ENCODE measurements around the gene SGCD.

The SGCD gene

GRCh38 chr5:156326718-156327259, at the start of gene SGCD:
TSS of gene SGCD (plus strand) at chr5:156327164.
- H3K27me3 Mint-ChIP-seq (ENCODE audit: low read depth) = peaks cover 8% of the 10 kb centered on the region
- H3K36me3 Mint-ChIP-seq (ENCODE audit: low read depth) = no peaks in the 10 kb centered on the region
- H3K4me3 Mint-ChIP-seq = no peak within 1 kb of the TSS
- DNase-seq (ENCODE audit: low spot score) = no peak
- no peaks in the 10 kb centered on the region for H3K9me3 Mint-ChIP-seq
- H3K27ac Mint-ChIP-seq = no peak within 1 kb of the TSS
- no peaks in the 10 kb centered on the region for H3K4me1 Mint-ChIP-seq (ENCODE audit: low read depth)

- H3K27me3 Mint-ChIP-seq (ENCODE audit: low read depth) = no peaks in the 10 kb centered on the region
- no peaks in the 10 kb centered on the region for H3K36me3 Mint-ChIP-seq (ENCODE audit: low read depth)
- DNase-seq (ENCODE audit: low spot score) = no peak
- H3K4me3 Mint-ChIP-seq = no peak overlapping the region
- H3K27ac Mint-ChIP-seq = no peak overlapping the region
- no peaks in the 10 kb centered on the region for H3K4me1 Mint-ChIP-seq (ENCODE audit: low read depth)
- H3K9me3 Mint-ChIP-seq = no peaks in the 10 kb centered on the region
Observed at GRCh38 chr5:156277290-156277689, 49.7 kb upstream of the SGCD start.

- no peaks in the 10 kb centered on the region for H3K4me1 Mint-ChIP-seq (ENCODE audit: low read depth)
- no peaks in the 10 kb centered on the region for H3K36me3 Mint-ChIP-seq (ENCODE audit: low read depth)
- H3K27ac Mint-ChIP-seq = no peak overlapping the region
- no peak for DNase-seq (ENCODE audit: low spot score)
- no peaks in the 10 kb centered on the region for H3K27me3 Mint-ChIP-seq (ENCODE audit: low read depth)
- H3K9me3 Mint-ChIP-seq = no peaks in the 10 kb centered on the region
- H3K4me3 Mint-ChIP-seq = no peak overlapping the region
Observed at GRCh38 chr5:156295431-156295830, 31.5 kb upstream of the SGCD start.

- no peaks in the 10 kb centered on the region for H3K27me3 Mint-ChIP-seq (ENCODE audit: low read depth)
- no peak overlapping the region for H3K27ac Mint-ChIP-seq
- H3K4me3 Mint-ChIP-seq = no peak overlapping the region
- no peaks in the 10 kb centered on the region for H3K9me3 Mint-ChIP-seq
- no peaks in the 10 kb centered on the region for H3K36me3 Mint-ChIP-seq (ENCODE audit: low read depth)
- no peaks in the 10 kb centered on the region for H3K4me1 Mint-ChIP-seq (ENCODE audit: low read depth)
- DNase-seq (ENCODE audit: low spot score) = no peak
Observed at GRCh38 chr5:156310115-156310514, 16.8 kb upstream of the SGCD start.

DNA sequence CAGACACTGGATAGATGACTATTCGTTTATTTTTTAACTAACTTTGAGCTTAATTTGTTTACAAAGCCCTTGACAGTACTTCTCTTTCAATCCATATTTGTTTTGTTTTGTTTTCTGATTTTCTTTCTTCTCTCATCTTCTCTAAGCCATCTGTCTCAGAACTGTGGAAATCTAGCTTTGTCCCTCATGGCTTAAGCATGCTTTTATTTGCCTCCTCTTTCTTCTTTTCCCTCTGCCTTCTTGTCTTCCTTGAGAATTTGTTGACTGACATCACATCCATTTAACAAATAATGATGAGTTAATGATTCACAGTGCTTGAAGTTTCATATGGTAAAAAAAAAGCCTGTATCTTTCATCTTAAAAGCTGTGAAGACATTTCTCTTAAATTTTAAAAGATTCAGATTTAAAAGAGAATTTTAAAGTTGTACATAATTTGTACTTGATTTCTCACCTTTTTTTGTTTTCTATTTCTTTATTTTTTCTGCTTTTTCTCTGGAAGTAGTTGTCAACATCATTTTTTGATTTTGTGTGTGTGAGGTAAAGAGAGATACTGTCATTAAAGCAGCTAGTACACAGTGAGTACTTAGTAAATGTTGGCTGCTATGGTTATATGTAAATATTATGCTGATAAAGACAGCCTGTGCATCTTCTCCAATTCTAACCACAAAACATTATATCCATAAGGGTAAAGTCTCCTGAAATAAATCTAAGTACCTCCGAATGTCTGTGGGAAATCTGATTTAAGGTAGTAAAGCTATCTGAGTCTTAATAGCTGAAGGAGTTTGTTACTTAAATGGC, 13.9 kb upstream of the SGCD start:
- Mint-ChIP-seq H3K9me3 (no peaks in the 10 kb centered on the region), H3K27me3 (ENCODE audit: low read depth) (no peaks in the 10 kb centered on the region), H3K4me1 (ENCODE audit: low read depth) (no peaks in the 10 kb centered on the region), H3K4me3 (no peak overlapping the region), H3K27ac (no peak overlapping the region), H3K36me3 (ENCODE audit: low read depth) (no peaks in the 10 kb centered on the region)
- no peak for DNase-seq (ENCODE audit: low spot score)

DNA sequence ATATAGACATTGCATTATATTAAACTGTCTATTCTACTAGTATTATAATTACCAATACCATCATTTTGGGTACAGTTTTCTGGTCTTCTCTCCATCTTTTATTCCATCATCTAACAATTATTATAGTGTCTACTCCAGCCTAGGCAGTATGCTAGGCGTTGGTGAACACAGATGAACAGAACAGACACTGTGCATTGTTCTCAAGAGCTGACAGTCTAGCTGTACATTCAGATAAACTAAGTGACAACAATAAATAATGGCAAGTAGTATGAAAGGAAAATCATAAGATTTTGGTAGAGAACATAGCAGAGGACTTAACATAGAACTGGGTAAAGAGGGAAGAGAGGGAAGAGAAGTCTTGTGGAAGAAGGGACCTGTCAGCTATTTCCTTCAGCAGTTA, 12.5 kb upstream of the SGCD start:
- Mint-ChIP-seq H3K27me3 (ENCODE audit: low read depth) (no peaks in the 10 kb centered on the region), H3K27ac (no peak overlapping the region), H3K4me3 (no peak overlapping the region), H3K36me3 (ENCODE audit: low read depth) (no peaks in the 10 kb centered on the region), H3K4me1 (ENCODE audit: low read depth) (no peaks in the 10 kb centered on the region), H3K9me3 (no peaks in the 10 kb centered on the region)
- no peak for DNase-seq (ENCODE audit: low spot score)

DNA sequence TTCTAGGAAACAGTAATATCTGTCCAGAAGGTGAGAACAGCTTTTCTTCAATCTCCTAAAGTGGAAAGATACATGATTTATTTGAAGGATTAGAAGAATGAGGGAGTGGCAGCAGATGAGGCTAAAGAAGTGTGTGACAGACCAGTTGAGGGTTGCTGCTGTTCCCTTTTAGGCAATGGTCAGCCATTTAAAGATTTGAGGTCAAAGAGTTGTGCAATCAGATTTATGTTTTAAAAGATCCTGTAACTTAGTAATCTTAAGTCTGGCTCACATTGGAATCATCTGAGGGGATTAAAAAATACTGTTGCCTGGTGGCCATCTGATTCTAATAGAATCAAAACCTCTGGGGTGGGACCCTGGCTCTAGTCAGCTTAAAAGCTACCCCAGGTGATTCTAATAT, 4.3 kb upstream of the SGCD start:
- Mint-ChIP-seq H3K27me3 (ENCODE audit: low read depth) (peaks cover 8% of the 10 kb centered on the region), H3K4me3 (no peak overlapping the region), H3K9me3 (no peaks in the 10 kb centered on the region), H3K27ac (no peak overlapping the region), H3K4me1 (ENCODE audit: low read depth) (no peaks in the 10 kb centered on the region), H3K36me3 (ENCODE audit: low read depth) (no peaks in the 10 kb centered on the region)
- no peak for DNase-seq (ENCODE audit: low spot score)

- H3K27me3 Mint-ChIP-seq (ENCODE audit: low read depth) = peaks cover 8% of the 10 kb centered on the region
- H3K36me3 Mint-ChIP-seq (ENCODE audit: low read depth) = no peaks in the 10 kb centered on the region
- no peak overlapping the region for H3K27ac Mint-ChIP-seq
- no peaks in the 10 kb centered on the region for H3K4me1 Mint-ChIP-seq (ENCODE audit: low read depth)
- H3K4me3 Mint-ChIP-seq = no peak overlapping the region
- H3K9me3 Mint-ChIP-seq = no peaks in the 10 kb centered on the region
- no peak for DNase-seq (ENCODE audit: low spot score)
Observed at GRCh38 chr5:156327296-156327695, 332 bp downstream of the SGCD start.

- H3K27ac Mint-ChIP-seq = no peak overlapping the region
- H3K27me3 Mint-ChIP-seq (ENCODE audit: low read depth) = peaks cover 8% of the 10 kb centered on the region
- no peaks in the 10 kb centered on the region for H3K36me3 Mint-ChIP-seq (ENCODE audit: low read depth)
- no peak for DNase-seq (ENCODE audit: low spot score)
- H3K9me3 Mint-ChIP-seq = no peaks in the 10 kb centered on the region
- H3K4me3 Mint-ChIP-seq = no peak overlapping the region
- H3K4me1 Mint-ChIP-seq (ENCODE audit: low read depth) = no peaks in the 10 kb centered on the region
Observed at GRCh38 chr5:156328161-156328560, 1.2 kb downstream of the SGCD start.

- H3K27ac Mint-ChIP-seq = no peak overlapping the region
- no peaks in the 10 kb centered on the region for H3K9me3 Mint-ChIP-seq
- H3K4me1 Mint-ChIP-seq (ENCODE audit: low read depth) = no peaks in the 10 kb centered on the region
- DNase-seq (ENCODE audit: low spot score) = no peak
- no peaks in the 10 kb centered on the region for H3K36me3 Mint-ChIP-seq (ENCODE audit: low read depth)
- no peak overlapping the region for H3K4me3 Mint-ChIP-seq
- peaks cover 8% of the 10 kb centered on the region for H3K27me3 Mint-ChIP-seq (ENCODE audit: low read depth)
Observed at GRCh38 chr5:156328766-156329165, 1.8 kb downstream of the SGCD start.

GRCh38 chr5:156329171-156329611, 2.2 kb downstream of the SGCD start:
- H3K27me3 Mint-ChIP-seq (ENCODE audit: low read depth) = peaks cover 8% of the 10 kb centered on the region
- H3K36me3 Mint-ChIP-seq (ENCODE audit: low read depth) = no peaks in the 10 kb centered on the region
- no peaks in the 10 kb centered on the region for H3K9me3 Mint-ChIP-seq
- H3K4me1 Mint-ChIP-seq (ENCODE audit: low read depth) = no peaks in the 10 kb centered on the region
- H3K4me3 Mint-ChIP-seq = no peak overlapping the region
- DNase-seq (ENCODE audit: low spot score) = no peak
- H3K27ac Mint-ChIP-seq = no peak overlapping the region

DNA sequence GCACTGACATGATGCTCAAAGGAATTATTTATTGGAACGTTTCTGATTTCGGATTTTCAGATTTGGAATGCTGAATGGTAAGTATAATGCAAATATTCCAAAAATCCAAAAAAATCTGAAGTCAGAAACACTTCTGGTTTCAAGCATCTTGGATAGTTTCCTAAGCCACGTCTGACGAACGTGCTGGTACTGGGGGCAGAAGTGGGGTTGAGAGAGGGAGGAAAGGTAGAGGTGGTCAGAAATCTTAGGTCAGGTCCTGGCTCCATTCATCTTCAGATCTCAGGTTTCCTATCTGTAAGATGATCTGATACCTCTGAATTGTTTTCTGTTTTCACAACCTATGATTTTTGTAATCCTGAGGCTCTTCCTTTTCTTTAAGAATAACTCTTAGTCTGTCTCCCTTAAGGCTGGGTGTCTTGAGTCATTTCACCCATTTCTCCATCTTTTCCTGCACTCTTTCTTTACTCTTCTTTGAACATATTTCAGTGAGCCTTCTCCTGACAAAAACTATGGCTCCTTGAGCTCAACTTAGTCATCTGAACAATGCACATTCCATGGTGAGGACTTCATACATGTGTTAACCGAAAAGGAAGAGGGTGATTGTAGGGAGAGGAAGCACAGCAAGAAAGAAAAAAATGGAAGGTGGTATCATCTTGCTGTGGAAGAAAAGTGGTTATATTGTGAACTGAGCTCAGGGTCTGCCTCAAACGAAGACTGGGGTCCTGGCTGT, 3.3 kb downstream of the SGCD start:
- H3K9me3 Mint-ChIP-seq = no peaks in the 10 kb centered on the region
- no peak overlapping the region for H3K27ac Mint-ChIP-seq
- DNase-seq (ENCODE audit: low spot score) = no peak
- H3K36me3 Mint-ChIP-seq (ENCODE audit: low read depth) = no peaks in the 10 kb centered on the region
- no peaks in the 10 kb centered on the region for H3K4me1 Mint-ChIP-seq (ENCODE audit: low read depth)
- no peak overlapping the region for H3K4me3 Mint-ChIP-seq
- H3K27me3 Mint-ChIP-seq (ENCODE audit: low read depth) = peaks cover 8% of the 10 kb centered on the region

GRCh38 chr5:156331181-156331580, 4.2 kb downstream of the SGCD start:
- no peaks in the 10 kb centered on the region for H3K36me3 Mint-ChIP-seq (ENCODE audit: low read depth)
- no peak overlapping the region for H3K27ac Mint-ChIP-seq
- H3K4me3 Mint-ChIP-seq = no peak overlapping the region
- H3K27me3 Mint-ChIP-seq (ENCODE audit: low read depth) = peaks cover 8% of the 10 kb centered on the region
- H3K9me3 Mint-ChIP-seq = no peaks in the 10 kb centered on the region
- H3K4me1 Mint-ChIP-seq (ENCODE audit: low read depth) = no peaks in the 10 kb centered on the region
- DNase-seq (ENCODE audit: low spot score) = no peak

- DNase-seq (ENCODE audit: low spot score) = no peak
- no peaks in the 10 kb centered on the region for H3K9me3 Mint-ChIP-seq
- H3K27ac Mint-ChIP-seq = no peak overlapping the region
- peaks cover 3% of the 10 kb centered on the region for H3K27me3 Mint-ChIP-seq (ENCODE audit: low read depth)
- H3K4me3 Mint-ChIP-seq = no peak overlapping the region
- no peaks in the 10 kb centered on the region for H3K36me3 Mint-ChIP-seq (ENCODE audit: low read depth)
- H3K4me1 Mint-ChIP-seq (ENCODE audit: low read depth) = no peaks in the 10 kb centered on the region
Observed at GRCh38 chr5:156331845-156332244, 4.9 kb downstream of the SGCD start.

Data from T-helper 2 cell treated with Interferon-gamma antibody and Interleukin-4, amounts not matched to agents 5 μg/mL and 100 μg/mL, for 36 hours (primary cell).